CD14-positive monocyte (primary cell): ENCODE measurements around the gene CABP4. TPM values are rescaled to one million over a fixed set of nuclear protein-coding genes. Genes with fewer than 3 reads are reported as not detected.
A peak's percentile ranks its signal among the peaks of the same experiment; 100 is the strongest.

Experiments
- DNase-seq, 3 donors: peaks; one replicate each; pipeline ENCODE4 v3.0.0-alpha.2; 2011 to 2022
- H2AFZ ChIP-seq: 2 replicates; pipeline ENCODE4 v1.6.0; 2012; ENCODE audit warnings: mild to moderate bottlenecking, low read depth, low read length, inconsistent platforms; ENCODE audit not compliant: insufficient read depth, poor library complexity, severe bottlenecking
- H3K27ac ChIP-seq, 2 donors: 1 replicate in 1 of 2; 2 replicates in 1 of 2; pipeline ENCODE4 v1.5.1; 2012 to 2013; ENCODE audit warnings: low read length in 2 of 2, control low read depth in 1 of 2, inconsistent platforms in 1 of 2, low read depth in 1 of 2, mild to moderate bottlenecking in 1 of 2
- H3K27me3 ChIP-seq, 2 donors: one replicate each; pipeline versions ENCODE4 v1.6.0 to v1.6.1; 2011 to 2013; ENCODE audit warnings: low read length in 2 of 2; ENCODE audit not compliant: control insufficient read depth in 2 of 2, insufficient read depth in 2 of 2
- H3K36me3 ChIP-seq, 2 donors: replicated peaks in 1 of 2; 1 replicate in 1 of 2; 2 replicates in 1 of 2; pipeline versions ENCODE4 v1.5.1 to v1.6.1; 2012 to 2013; ENCODE audit warnings: low read length in 2 of 2, control low read depth in 1 of 2, inconsistent platforms in 1 of 2, mild to moderate bottlenecking in 1 of 2; ENCODE audit not compliant: insufficient read depth in 2 of 2, control insufficient read depth in 1 of 2
- H3K4me1 ChIP-seq, 2 donors: 1 replicate in 1 of 2; 2 replicates in 1 of 2; pipeline versions ENCODE4 v1.5.1 to v1.6.1; 2012 to 2013; ENCODE audit warnings: low read length in 2 of 2, control low read depth in 1 of 2, inconsistent platforms in 1 of 2, mild to moderate bottlenecking in 1 of 2, moderate library complexity in 1 of 2; ENCODE audit not compliant: insufficient read depth in 2 of 2, control insufficient read depth in 1 of 2
- H3K4me2 ChIP-seq: replicated peaks from 2 replicates; pipeline ENCODE3; 2012; ENCODE audit warnings: low read length, moderate library complexity, mild to moderate bottlenecking; ENCODE audit not compliant: poor library complexity, severe bottlenecking; ENCODE audit errors: extremely low read depth
- H3K4me3 ChIP-seq, 3 experiments: fragments of 200-600 bp in 1 of 3; sonication (generic) in 1 of 3; replicated peaks in 1 of 3; 1 replicate in 2 of 3; 2 replicates in 1 of 3; pipeline ENCODE4 v1.5.1; 2011 to 2013; ENCODE audit warnings: low read length in 3 of 3, mild to moderate bottlenecking in 3 of 3, control low read depth in 2 of 3, low read depth in 2 of 3, inconsistent platforms in 1 of 3, moderate library complexity in 1 of 3
- H3K79me2 ChIP-seq: 2 replicates; pipeline ENCODE4 v1.6.0; 2012; ENCODE audit warnings: mild to moderate bottlenecking, control low read depth, inconsistent platforms, low read length, moderate library complexity; ENCODE audit not compliant: insufficient read depth
- H3K9ac ChIP-seq: 2 replicates; pipeline ENCODE4 v1.6.0; 2017; ENCODE audit warnings: low read length, mild to moderate bottlenecking; ENCODE audit not compliant: insufficient read depth, poor library complexity, severe bottlenecking
- H3K9me3 ChIP-seq, 2 donors: replicated peaks in 1 of 2; 1 replicate in 1 of 2; 2 replicates in 1 of 2; pipeline versions ENCODE4 v1.5.1 to v1.6.1; 2012 to 2013; ENCODE audit warnings: low read length in 2 of 2, control low read depth in 1 of 2; ENCODE audit not compliant: control insufficient read depth in 1 of 2, insufficient read depth in 1 of 2
- H4K20me1 ChIP-seq: 2 replicates; pipeline ENCODE4 v1.6.0; 2012; ENCODE audit warnings: mild to moderate bottlenecking, low read length, control low read depth, moderate library complexity; ENCODE audit not compliant: insufficient read depth
- H3K27ac Mint-ChIP-seq, 7 donors: one replicate each; pipeline ENCODE4 v1.8.0; 2020; ENCODE audit warnings: mild to moderate bottlenecking in 7 of 7, mixed read lengths in 7 of 7, moderate library complexity in 6 of 7, inconsistent platforms in 2 of 7
- H3K27me3 Mint-ChIP-seq, 3 donors: one replicate each; pipeline ENCODE4 v1.8.0; 2021 to 2022; ENCODE audit warnings: low read depth in 3 of 3, mild to moderate bottlenecking in 3 of 3, mixed read lengths in 3 of 3, moderate library complexity in 3 of 3, inconsistent platforms in 1 of 3
- H3K36me3 Mint-ChIP-seq, 2 donors: one replicate each; pipeline ENCODE4 v1.8.0; 2020; ENCODE audit warnings: mixed read lengths in 2 of 2, inconsistent platforms in 1 of 2, mild to moderate bottlenecking in 1 of 2
- H3K4me1 Mint-ChIP-seq: one replicate; pipeline ENCODE4 v1.8.0; 2020; ENCODE audit warnings: mild to moderate bottlenecking, mixed read lengths
- H3K4me3 Mint-ChIP-seq, 2 donors: one replicate each; pipeline ENCODE4 v1.8.0; 2020; ENCODE audit warnings: mild to moderate bottlenecking in 2 of 2, mixed read lengths in 2 of 2, moderate library complexity in 1 of 2
- H3K9me3 Mint-ChIP-seq, 7 donors: one replicate each; pipeline ENCODE4 v1.8.0; 2020 to 2022; ENCODE audit warnings: mixed read lengths in 7 of 7, mild to moderate bottlenecking in 6 of 7, moderate library complexity in 6 of 7, inconsistent platforms in 2 of 7
- WGBS: methylation state at CpG from one replicate; pipeline ENCODE4 v1.1.5; 2013; ENCODE audit warnings: missing lambda C conversion rate; ENCODE audit not compliant: insufficient coverage; 5-methylcytosine and 5-hydroxymethylcytosine counted together
- intact Hi-C, 2 donors: fragments of 100-400 bp; cut with micrococcal nuclease; formaldehyde crosslinking; loops; one replicate each; pipeline versions ENCODE4 v1.15.0 to v1.15.1; 2023
- polyA plus RNA-seq, 3 donors: library from polyadenylated mRNA; depleted of rRNA in 1 of 3; unstranded in 2 of 3; stranded (reverse) in 1 of 3; fragments of 300-500 nt in 2 of 3; fragments of >200 nt in 1 of 3; fragmentation: Illumina TruSeq in 2 of 3; gene quantifications; 1 replicate in 2 of 3; 2 replicates in 1 of 3; pipeline ENCODE4 v1.2.3, GENCODE V29; 2012 to 2021
- TF ChIP-seq, protein P1 (sequence below): fragments of 200-600 bp; IDR thresholded peaks from one replicate; pipeline ENCODE4 v1.8.0; 2022; ENCODE audit warnings: antibody characterized with exemption, mild to moderate bottlenecking

Gene CABP4
- polyA plus RNA-seq, 3 donors = 0.28 to 1.7 TPM; not detected in 1

DNA sequence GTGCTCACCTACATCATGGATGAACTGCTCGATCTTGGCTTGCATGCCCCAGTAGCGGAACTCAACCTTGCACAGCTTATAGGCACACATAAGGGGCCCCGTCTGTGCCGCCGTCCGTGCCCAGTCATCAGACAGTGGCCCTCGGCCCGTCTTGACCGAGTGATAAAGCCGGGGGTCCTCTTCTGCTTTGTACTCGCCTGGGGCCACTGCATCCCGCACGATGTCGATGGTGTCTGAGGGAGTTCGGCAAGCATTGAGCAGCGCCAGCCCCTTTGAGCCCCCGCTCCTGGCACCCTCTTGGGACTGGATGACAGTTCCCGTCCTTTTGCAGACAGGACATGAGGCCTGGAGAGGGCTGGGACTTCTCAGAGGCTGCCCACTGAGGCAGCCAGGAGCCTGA lies 46.7 kb downstream of the CABP4 start:
- Mint-ChIP-seq H3K27ac (peak overlapping the region in 1 of 7 donors; percentile 75), H3K36me3 (peaks cover 56 to 72% of the 10 kb centered on the region in 2 donors), H3K4me3 (no peak overlapping the region), H3K27me3 (peaks cover 0 to 8% (median 0%) of the 10 kb centered on the region in 3 donors), H3K4me1 (peaks cover 38% of the 10 kb centered on the region), H3K9me3 (peaks cover 0 to 1% (median 0%) of the 10 kb centered on the region in 7 donors)
- Histone ChIP-seq H3K4me1 (peaks cover 47 to 57% of the 10 kb centered on the region in 2 donors), H3K27me3 (no peaks in the 10 kb centered on the region), H4K20me1 (peaks cover 79% of the 10 kb centered on the region), H3K9me3 (no peaks in the 10 kb centered on the region), H3K4me3 (no peak overlapping the region), H3K27ac (peak overlapping the region in 1 of 2 donors; percentile 68), H3K79me2 (peaks cover 45% of the 10 kb centered on the region), H3K4me2 (no peak overlapping the region), H3K36me3 (peaks cover 54 to 55% of the 10 kb centered on the region in 2 donors), H3K9ac (no peak overlapping the region), H2AFZ (no peak overlapping the region)
- 97% methylated on average over 18 of the region's 18 CpGs for WGBS
- intact Hi-C loops = loop anchor here (5.0 to 10.0 kb wide), 2 partner anchors 35 to 227 kb away; partner anchors contain the start of gene TMEM134 (in 1 of the 2)
- TF ChIP-seq, protein P1, sequence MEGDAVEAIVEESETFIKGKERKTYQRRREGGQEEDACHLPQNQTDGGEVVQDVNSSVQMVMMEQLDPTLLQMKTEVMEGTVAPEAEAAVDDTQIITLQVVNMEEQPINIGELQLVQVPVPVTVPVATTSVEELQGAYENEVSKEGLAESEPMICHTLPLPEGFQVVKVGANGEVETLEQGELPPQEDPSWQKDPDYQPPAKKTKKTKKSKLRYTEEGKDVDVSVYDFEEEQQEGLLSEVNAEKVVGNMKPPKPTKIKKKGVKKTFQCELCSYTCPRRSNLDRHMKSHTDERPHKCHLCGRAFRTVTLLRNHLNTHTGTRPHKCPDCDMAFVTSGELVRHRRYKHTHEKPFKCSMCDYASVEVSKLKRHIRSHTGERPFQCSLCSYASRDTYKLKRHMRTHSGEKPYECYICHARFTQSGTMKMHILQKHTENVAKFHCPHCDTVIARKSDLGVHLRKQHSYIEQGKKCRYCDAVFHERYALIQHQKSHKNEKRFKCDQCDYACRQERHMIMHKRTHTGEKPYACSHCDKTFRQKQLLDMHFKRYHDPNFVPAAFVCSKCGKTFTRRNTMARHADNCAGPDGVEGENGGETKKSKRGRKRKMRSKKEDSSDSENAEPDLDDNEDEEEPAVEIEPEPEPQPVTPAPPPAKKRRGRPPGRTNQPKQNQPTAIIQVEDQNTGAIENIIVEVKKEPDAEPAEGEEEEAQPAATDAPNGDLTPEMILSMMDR = no peak
- DNase-seq = no peak

DNA sequence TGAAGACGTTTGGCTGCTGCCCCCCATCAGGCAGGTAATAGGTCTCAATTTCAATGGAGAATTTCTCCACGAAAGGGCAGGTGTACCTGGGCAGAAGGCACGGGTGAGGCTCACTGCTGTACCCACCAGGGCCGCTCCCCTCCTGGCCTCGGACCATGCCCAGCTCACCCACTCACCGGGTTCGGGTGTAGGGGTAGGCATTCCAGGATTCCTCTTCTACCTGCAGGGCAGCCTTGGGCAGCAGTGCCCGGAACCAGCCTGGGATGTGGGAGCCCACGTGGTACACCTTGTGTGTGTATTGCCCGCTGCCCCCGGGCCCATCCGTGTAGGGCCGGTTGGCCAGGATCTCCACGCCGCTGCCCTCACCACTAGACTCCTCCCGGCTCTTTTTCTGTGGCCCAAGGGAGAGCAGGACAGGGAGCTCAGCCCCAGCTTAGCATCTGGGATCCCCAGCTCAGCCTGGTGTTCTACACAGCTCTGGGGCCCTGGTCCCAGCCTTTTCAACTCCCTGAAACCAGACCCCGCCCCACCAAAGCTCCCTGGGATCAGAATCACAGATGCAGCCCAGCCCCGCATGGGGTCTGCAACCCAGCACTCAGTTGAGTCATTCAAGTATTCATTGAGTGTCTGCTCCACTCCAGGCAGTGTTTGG lies 47.3 kb downstream of the CABP4 start:
- Histone ChIP-seq H3K4me2 (no peak overlapping the region), H3K27ac (no peak overlapping the region), H3K4me1 (peaks cover 53 to 63% of the 10 kb centered on the region in 2 donors), H3K9me3 (no peaks in the 10 kb centered on the region), H3K79me2 (peaks cover 51% of the 10 kb centered on the region), H2AFZ (no peak overlapping the region), H4K20me1 (peaks cover 79% of the 10 kb centered on the region), H3K9ac (no peak overlapping the region), H3K4me3 (no peak overlapping the region), H3K27me3 (no peaks in the 10 kb centered on the region), H3K36me3 (peaks cover 48 to 49% of the 10 kb centered on the region in 2 donors)
- TF ChIP-seq, protein P1 = no peak
- Mint-ChIP-seq H3K27ac (peak overlapping the region in 1 of 7 donors; percentile 6), H3K9me3 (peaks cover 0 to 1% (median 0%) of the 10 kb centered on the region in 7 donors), H3K36me3 (peaks cover 54 to 71% of the 10 kb centered on the region in 2 donors), H3K27me3 (peaks cover 0 to 8% (median 0%) of the 10 kb centered on the region in 3 donors), H3K4me3 (no peak overlapping the region), H3K4me1 (peaks cover 41% of the 10 kb centered on the region)
- intact Hi-C loops = loop anchor here (5.0 to 10.0 kb wide), 2 partner anchors 35 to 228 kb away; partner anchors contain the start of gene TMEM134 (in 1 of the 2)
- no peak for DNase-seq
- 100% methylated on average over 7 of the region's 18 CpGs for WGBS
